Measurements from ENCODE around the gene C1orf226.

DNA sequence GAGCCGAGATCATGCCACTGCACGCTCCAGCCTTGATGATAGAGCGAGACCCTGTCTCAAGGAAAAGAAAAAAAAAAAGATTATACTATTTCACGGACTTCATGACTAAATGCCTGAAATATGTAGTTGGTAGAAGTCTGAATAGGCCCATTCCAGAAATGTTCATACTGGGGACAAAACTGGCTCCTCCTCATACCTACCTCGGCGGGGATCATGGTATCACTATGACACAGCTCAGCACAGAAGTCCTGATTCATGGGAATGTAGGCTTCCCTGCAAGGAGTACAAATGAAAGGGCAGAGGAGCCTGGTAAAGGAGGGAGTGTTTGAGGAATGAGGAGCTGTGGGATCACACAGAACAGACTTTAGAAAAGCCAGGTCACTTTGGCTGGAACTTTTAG is 9.9 kb upstream of the C1orf226 start:
- TF ChIP-seq, protein P1, sequence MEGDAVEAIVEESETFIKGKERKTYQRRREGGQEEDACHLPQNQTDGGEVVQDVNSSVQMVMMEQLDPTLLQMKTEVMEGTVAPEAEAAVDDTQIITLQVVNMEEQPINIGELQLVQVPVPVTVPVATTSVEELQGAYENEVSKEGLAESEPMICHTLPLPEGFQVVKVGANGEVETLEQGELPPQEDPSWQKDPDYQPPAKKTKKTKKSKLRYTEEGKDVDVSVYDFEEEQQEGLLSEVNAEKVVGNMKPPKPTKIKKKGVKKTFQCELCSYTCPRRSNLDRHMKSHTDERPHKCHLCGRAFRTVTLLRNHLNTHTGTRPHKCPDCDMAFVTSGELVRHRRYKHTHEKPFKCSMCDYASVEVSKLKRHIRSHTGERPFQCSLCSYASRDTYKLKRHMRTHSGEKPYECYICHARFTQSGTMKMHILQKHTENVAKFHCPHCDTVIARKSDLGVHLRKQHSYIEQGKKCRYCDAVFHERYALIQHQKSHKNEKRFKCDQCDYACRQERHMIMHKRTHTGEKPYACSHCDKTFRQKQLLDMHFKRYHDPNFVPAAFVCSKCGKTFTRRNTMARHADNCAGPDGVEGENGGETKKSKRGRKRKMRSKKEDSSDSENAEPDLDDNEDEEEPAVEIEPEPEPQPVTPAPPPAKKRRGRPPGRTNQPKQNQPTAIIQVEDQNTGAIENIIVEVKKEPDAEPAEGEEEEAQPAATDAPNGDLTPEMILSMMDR (IDR thresholded peaks at IDR 0.05), result no peak
- TF ChIP-seq POLR2A (IDR thresholded peaks at IDR 0.05), result no peak

All from uterus (tissue), 2 donors.